Measurements from ENCODE around the gene CTNNA3. TPM values are rescaled to one million over a fixed set of nuclear protein-coding genes. Genes with fewer than 3 reads are reported as not detected.

Gene CTNNA3
- total RNA-seq, 6 experiments from 2014 or later, result 0.19 to 3.6 (median 1.2) TPM

GRCh38 chr10:67098461-67098860, 597.5 kb downstream of the CTNNA3 start:
- ATAC-seq, result no peak
- H3K4me3 ChIP-seq, result no peak overlapping the region
- no peaks in the 10 kb centered on the region for H3K27me3 ChIP-seq
- 77% methylated on average over 2 of the region's 2 CpGs for WGBS (ENCODE audit: insufficient coverage, low coverage, low lambda C conversion rate, missing lambda C conversion rate)
- DNase-seq, result no peak
- no peaks in the 10 kb centered on the region for H3K9me3 ChIP-seq
- intact Hi-C loops (cut with DNase I), result no loop called here
- H3K4me1 ChIP-seq, result no peaks in the 10 kb centered on the region
- TF ChIP-seq POLR2A (IDR thresholded peaks at IDR 0.05), result no peak
- TF ChIP-seq CTCF (IDR thresholded peaks at IDR 0.05), result no peak
- H3K27ac ChIP-seq, result no peak overlapping the region
- H3K36me3 ChIP-seq, result no peaks in the 10 kb centered on the region

- Histone ChIP-seq H3K27ac (no peak overlapping the region), H3K9me3 (no peaks in the 10 kb centered on the region), H3K36me3 (no peaks in the 10 kb centered on the region), H3K4me1 (no peaks in the 10 kb centered on the region), H3K4me3 (no peak overlapping the region), H3K27me3 (no peaks in the 10 kb centered on the region)
- TF ChIP-seq CTCF (IDR thresholded peaks at IDR 0.05) (no peak), POLR2A (IDR thresholded peaks at IDR 0.05) (no peak)
- DNase-seq (no peak), ATAC-seq (no peak)
- 39% methylated on average over 2 of the region's 2 CpGs for WGBS (ENCODE audit: insufficient coverage, low coverage, low lambda C conversion rate, missing lambda C conversion rate)
- intact Hi-C loops (cut with DNase I), result no loop called here
Measured at GRCh38 chr10:67095531-67095930, 600.5 kb downstream of the CTNNA3 start.

- H3K36me3 ChIP-seq, result no peaks in the 10 kb centered on the region
- H3K4me3 ChIP-seq, result no peak overlapping the region
- WGBS (ENCODE audit: insufficient coverage, low coverage, low lambda C conversion rate, missing lambda C conversion rate), result 50% methylated on average over 1 of the region's 1 CpG
- H3K4me1 ChIP-seq, result no peaks in the 10 kb centered on the region
- no peak overlapping the region for H3K27ac ChIP-seq
- DNase-seq, result no peak
- intact Hi-C loops (cut with DNase I), result no loop called here
- no peak for ATAC-seq
- H3K27me3 ChIP-seq, result no peaks in the 10 kb centered on the region
- no peak for TF ChIP-seq POLR2A (IDR thresholded peaks at IDR 0.05)
- TF ChIP-seq CTCF (IDR thresholded peaks at IDR 0.05), result no peak
- no peaks in the 10 kb centered on the region for H3K9me3 ChIP-seq
Measured at GRCh38 chr10:67088036-67088435, 608.0 kb downstream of the CTNNA3 start.

GRCh38 chr10:67087135-67087425, 608.9 kb downstream of the CTNNA3 start:
- Histone ChIP-seq H3K4me3 (no peak overlapping the region), H3K4me1 (no peaks in the 10 kb centered on the region), H3K36me3 (no peaks in the 10 kb centered on the region), H3K27ac (no peak overlapping the region), H3K27me3 (no peaks in the 10 kb centered on the region), H3K9me3 (no peaks in the 10 kb centered on the region)
- intact Hi-C loops (cut with DNase I), result no loop called here
- no peak for DNase-seq
- no peak for TF ChIP-seq POLR2A (IDR thresholded peaks at IDR 0.05)
- no peak for TF ChIP-seq CTCF (IDR thresholded peaks at IDR 0.05)
- ATAC-seq, result peak in 1 of 4 donors; percentile 78

Data from right lobe of liver (tissue), 6 donors.